HCT116 (cell line): Measurements from ENCODE around the gene TAS2R19. TPM values are rescaled to one million over a fixed set of nuclear protein-coding genes. Genes with fewer than 3 reads are reported as not detected.

Experiments
- ATAC-seq: fragments of 200-7000 bp; cut with Tn5 transposase; 2 replicates; pipeline ENCODE4 v1.9.1; 2020; ENCODE audit warnings: mild to moderate bottlenecking, moderate library complexity
- BruUV-seq: library from RNA; stranded (reverse); fragments of 400-500 nt; replicated peaks from 2 replicates; lab custom pipeline; 2021; lab: Mats Ljungman, UMichigan
- CTCF ChIA-PET: fragments of 300-600 bp; sonication (Branson Sonifier 250); formaldehyde crosslinking; loops from one replicate; lab custom pipeline; 2021; ENCODE audit warnings: antibody characterized with exemption; lab: Charles Lee
- POLR2A ChIA-PET: fragments of 300-600, 350-600 bp; sonication (Branson Sonifier 250); formaldehyde crosslinking; loops from one replicate; lab custom pipeline; 2021; ENCODE audit warnings: antibody characterized with exemption; lab: Charles Lee
- RAD21 ChIA-PET, 2 experiments: fragments of 300-600 bp; sonication (Branson Sonifier 250); formaldehyde crosslinking; loops; one replicate each; lab custom pipeline; 2023; ENCODE audit warnings: low total read pairs in 2 of 2; ENCODE audit not compliant: uncharacterized antibody in 2 of 2, unreplicated experiment in 2 of 2, low non-redundant PET in 1 of 2; lab: Charles Lee
- DNase-seq: peaks from one replicate; pipeline ENCODE4 v3.0.0-alpha.2; 2010; ENCODE audit warnings: low read depth, low spot score
- H2AFZ ChIP-seq: fragments of 200-600 bp; shearing (Covaris generic), sonication (generic); 2 replicates; pipeline ENCODE4 v1.6.1; 2017; ENCODE audit warnings: low read depth, mixed run types, mixed read lengths, antibody characterized with exemption, low read length; ENCODE audit not compliant: poor library complexity, severe bottlenecking
- H3K27ac ChIP-seq: 2 replicates; pipeline ENCODE4 v1.5.1; 2012; ENCODE audit warnings: low read depth, low read length
- H3K27me3 ChIP-seq: fragments of 200-600 bp; sonication (generic); 2 replicates; pipeline ENCODE4 v1.6.1; 2016; ENCODE audit warnings: mixed run types, low read length, mixed read lengths; ENCODE audit not compliant: insufficient read depth
- H3K36me3 ChIP-seq, 2 experiments: fragments of 200-500 bp in 1 of 2; fragments of 200-600 bp in 1 of 2; sonication (Bioruptor generic) in 1 of 2; sonication (generic) in 1 of 2; 2 replicates each; pipeline versions ENCODE4 v1.5.1 to v1.6.1; 2014 to 2016; ENCODE audit warnings: low read length in 2 of 2, inconsistent platforms in 1 of 2, mixed read lengths in 1 of 2, mixed run types in 1 of 2; ENCODE audit not compliant: insufficient read depth in 2 of 2, control insufficient read depth in 1 of 2
- H3K4me1 ChIP-seq, 2 experiments: fragments of 200-600 bp in 1 of 2; sonication (generic) in 1 of 2; 2 replicates each; pipeline versions ENCODE4 v1.5.1 to v1.6.1; 2012 to 2017; ENCODE audit warnings: low read length in 2 of 2, inconsistent platforms in 1 of 2, mild to moderate bottlenecking in 1 of 2, mixed read lengths in 1 of 2, mixed run types in 1 of 2, moderate library complexity in 1 of 2; ENCODE audit not compliant: insufficient read depth in 2 of 2, control insufficient read depth in 1 of 2
- H3K4me2 ChIP-seq: fragments of 200-600 bp; sonication (generic); 2 replicates; pipeline ENCODE4 v1.6.1; 2017; ENCODE audit warnings: mixed run types, low read length, mixed read lengths
- H3K4me3 ChIP-seq, 2 experiments: fragments of 200-600 bp in 1 of 2; sonication (generic) in 1 of 2; replicated peaks in 1 of 2; 2 replicates each; pipeline ENCODE4 v1.5.1; 2011 to 2016; ENCODE audit warnings: low read length in 2 of 2, control low read depth in 1 of 2, low read depth in 1 of 2, mild to moderate bottlenecking in 1 of 2, mixed read lengths in 1 of 2, mixed run types in 1 of 2
- H3K79me2 ChIP-seq: fragments of 200-600 bp; sonication (generic); 2 replicates; pipeline ENCODE4 v1.6.1; 2017; ENCODE audit warnings: mild to moderate bottlenecking, mixed run types, low read length, moderate library complexity, mixed read lengths; ENCODE audit not compliant: insufficient read depth
- H3K9ac ChIP-seq: fragments of 200-600 bp; sonication (generic); 2 replicates; pipeline ENCODE4 v1.6.1; 2016; ENCODE audit warnings: low read length, mixed read lengths
- H3K9me2 ChIP-seq: fragments of 200-600 bp; sonication (generic), shearing (Covaris generic); 2 replicates; pipeline ENCODE4 v1.6.1; 2017; ENCODE audit warnings: mixed run types, mild to moderate bottlenecking, moderate library complexity; ENCODE audit not compliant: insufficient read depth
- H3K9me3 ChIP-seq, 2 experiments: fragments of 200-500 bp in 1 of 2; fragments of 200-600 bp in 1 of 2; sonication (Bioruptor generic) in 1 of 2; sonication (generic) in 1 of 2; 2 replicates each; pipeline ENCODE4 v1.6.1; 2014 to 2017; ENCODE audit warnings: low read length in 2 of 2, mixed read lengths in 2 of 2, inconsistent platforms in 1 of 2, low read depth in 1 of 2, mild to moderate bottlenecking in 1 of 2, mixed run types in 1 of 2, moderate library complexity in 1 of 2; ENCODE audit not compliant: control insufficient read depth in 1 of 2, insufficient read depth in 1 of 2
- H4K20me1 ChIP-seq: fragments of 200-600 bp; sonication (generic), shearing (Covaris generic); 2 replicates; pipeline ENCODE4 v1.6.1; 2017; ENCODE audit warnings: mixed run types, mild to moderate bottlenecking, moderate library complexity; ENCODE audit not compliant: insufficient read depth
- EZH2 ChIP-seq: fragments of 200-600 bp; sonication (generic); IDR thresholded peaks from 2 replicates; pipeline ENCODE4 v1.6.1; 2017; ENCODE audit warnings: antibody characterized with exemption, mixed run types
- POLR2AphosphoS5 ChIP-seq: IDR thresholded peaks from 2 replicates; pipeline ENCODE4 v1.6.1; 2011; ENCODE audit warnings: mild to moderate bottlenecking, low read depth, low read length, moderate library complexity
- SIN3A ChIP-seq: IDR thresholded peaks from 2 replicates; pipeline ENCODE4 v1.6.1; 2012; ENCODE audit warnings: low read depth
- SP1 ChIP-seq: IDR thresholded peaks from 2 replicates; pipeline ENCODE4 v1.6.1; 2012; ENCODE audit warnings: low read depth
- SRF ChIP-seq: IDR thresholded peaks from 2 replicates; pipeline ENCODE4 v1.6.1; 2012; ENCODE audit warnings: low read depth
- YY1 ChIP-seq: IDR thresholded peaks from 2 replicates; pipeline ENCODE4 v1.6.1; 2011; ENCODE audit warnings: low read length, low read depth, moderate library complexity, mild to moderate bottlenecking; ENCODE audit not compliant: insufficient replicate concordance; ENCODE audit errors: extremely low read depth
- intact Hi-C: fragments of 100-400 bp; cut with micrococcal nuclease; formaldehyde crosslinking; loops from 2 replicates; pipeline ENCODE4 v1.10.0; 2022
- total RNA-seq: library from RNA; stranded (reverse); gene quantifications from one replicate; pipeline ENCODE4 v1.2.1, GENCODE V29; 2021; ENCODE audit not compliant: unreplicated experiment
- TF ChIP-seq, protein P1 (sequence below): IDR thresholded peaks from 2 replicates; pipeline ENCODE4 v1.6.1; 2012; ENCODE audit warnings: low read depth

Gene TAS2R19
- total RNA-seq, 1 experiment from 2014 or later = 1.6 TPM

DNA sequence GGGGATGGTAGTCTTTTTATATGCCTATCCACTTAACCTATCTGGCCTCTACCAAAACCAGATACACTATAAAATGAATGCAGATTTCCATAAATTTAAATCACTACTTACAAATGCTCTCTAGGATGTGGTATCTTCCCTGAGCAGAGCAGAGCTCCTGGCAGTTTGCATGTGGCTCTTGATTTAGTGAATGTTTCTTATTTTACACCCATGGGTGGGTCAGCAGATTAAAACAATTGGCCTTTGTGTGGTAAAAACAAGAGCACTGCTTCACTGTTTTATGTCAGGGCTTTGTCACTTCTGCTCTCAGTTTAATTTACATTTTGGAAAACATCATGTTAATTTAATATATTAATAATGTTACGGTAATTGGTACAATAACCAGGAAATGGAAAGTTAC is 5.5 kb downstream of the TAS2R19 start:
- H3K27ac ChIP-seq = no peak overlapping the region
- RAD21 ChIA-PET = no interaction called here
- no peak overlapping the region for H3K9ac ChIP-seq
- ATAC-seq (no peak), DNase-seq (no peak)
- H3K9me3 ChIP-seq = no peaks in the 10 kb centered on the region
- CTCF ChIA-PET = no interaction called here
- intact Hi-C loops = no loop called here
- H3K36me3 ChIP-seq = no peaks in the 10 kb centered on the region
- TF ChIP-seq EZH2 = no peak
- no peak for TF ChIP-seq SRF
- no peak for TF ChIP-seq SIN3A
- TF ChIP-seq POLR2AphosphoS5 = no peak
- H3K4me2 ChIP-seq = no peak overlapping the region
- H3K4me1 ChIP-seq = no peaks in the 10 kb centered on the region
- no peaks in the 10 kb centered on the region for H3K27me3 ChIP-seq
- no peak overlapping the region for H2AFZ ChIP-seq
- POLR2A ChIA-PET = no interaction called here
- H3K9me2 ChIP-seq = no peaks in the 10 kb centered on the region
- no peak overlapping the region for H3K4me3 ChIP-seq
- no TSS peak for BruUV-seq
- 0 out of 2 replicates have a peak, but pooled peaks cover 4% of the 10 kb centered on the region for H3K79me2 ChIP-seq
- no peaks in the 10 kb centered on the region for H4K20me1 ChIP-seq

DNA sequence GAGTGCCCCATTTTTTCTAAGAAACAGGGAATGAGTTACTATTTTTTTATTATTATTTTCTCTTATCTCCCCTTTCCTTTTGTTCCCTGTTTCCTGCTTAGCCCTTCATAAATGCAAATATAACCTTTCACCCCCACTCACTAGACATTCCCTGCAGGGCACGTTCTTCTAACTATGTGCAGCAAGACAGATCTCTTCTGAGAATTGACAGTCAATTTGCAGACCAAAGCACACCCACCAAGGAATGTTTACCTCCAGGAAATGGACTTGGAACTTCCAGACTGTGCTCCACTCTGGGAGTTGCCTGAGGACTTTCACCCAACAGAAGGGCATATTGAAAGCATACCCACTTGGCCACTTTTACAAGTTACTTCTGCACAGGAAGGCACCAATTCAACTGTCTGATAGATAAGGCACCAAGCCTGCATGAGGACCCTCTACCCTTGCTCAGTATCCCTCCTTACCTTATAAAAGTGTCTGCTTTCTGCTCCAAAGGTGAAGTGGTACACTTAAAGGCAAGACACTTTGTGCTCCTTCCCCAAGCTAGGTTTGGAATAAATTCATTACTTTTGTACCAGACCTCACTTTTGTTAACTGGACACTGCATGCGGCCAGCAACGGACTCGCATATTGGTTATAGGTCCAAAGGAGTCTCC is 6.5 kb downstream of the TAS2R19 start:
- Histone ChIP-seq H3K27ac (no peak overlapping the region), H3K4me2 (no peak overlapping the region), H3K9me3 (no peaks in the 10 kb centered on the region), H3K4me3 (no peak overlapping the region), H3K36me3 (no peaks in the 10 kb centered on the region), H3K9me2 (no peaks in the 10 kb centered on the region), H2AFZ (no peak overlapping the region), H3K79me2 (0 out of 2 replicates have a peak, but pooled peaks cover 4% of the 10 kb centered on the region), H3K4me1 (no peaks in the 10 kb centered on the region), H4K20me1 (no peaks in the 10 kb centered on the region), H3K9ac (no peak overlapping the region), H3K27me3 (no peaks in the 10 kb centered on the region)
- BruUV-seq = no TSS peak
- intact Hi-C loops = no loop called here
- no peak for DNase-seq
- CTCF ChIA-PET = no interaction called here
- RAD21 ChIA-PET = no interaction called here
- no peak for ATAC-seq
- POLR2A ChIA-PET = no interaction called here
- TF ChIP-seq YY1 (no peak), POLR2AphosphoS5 (no peak), EZH2 (no peak), SP1 (no peak)
- TF ChIP-seq, protein P1, sequence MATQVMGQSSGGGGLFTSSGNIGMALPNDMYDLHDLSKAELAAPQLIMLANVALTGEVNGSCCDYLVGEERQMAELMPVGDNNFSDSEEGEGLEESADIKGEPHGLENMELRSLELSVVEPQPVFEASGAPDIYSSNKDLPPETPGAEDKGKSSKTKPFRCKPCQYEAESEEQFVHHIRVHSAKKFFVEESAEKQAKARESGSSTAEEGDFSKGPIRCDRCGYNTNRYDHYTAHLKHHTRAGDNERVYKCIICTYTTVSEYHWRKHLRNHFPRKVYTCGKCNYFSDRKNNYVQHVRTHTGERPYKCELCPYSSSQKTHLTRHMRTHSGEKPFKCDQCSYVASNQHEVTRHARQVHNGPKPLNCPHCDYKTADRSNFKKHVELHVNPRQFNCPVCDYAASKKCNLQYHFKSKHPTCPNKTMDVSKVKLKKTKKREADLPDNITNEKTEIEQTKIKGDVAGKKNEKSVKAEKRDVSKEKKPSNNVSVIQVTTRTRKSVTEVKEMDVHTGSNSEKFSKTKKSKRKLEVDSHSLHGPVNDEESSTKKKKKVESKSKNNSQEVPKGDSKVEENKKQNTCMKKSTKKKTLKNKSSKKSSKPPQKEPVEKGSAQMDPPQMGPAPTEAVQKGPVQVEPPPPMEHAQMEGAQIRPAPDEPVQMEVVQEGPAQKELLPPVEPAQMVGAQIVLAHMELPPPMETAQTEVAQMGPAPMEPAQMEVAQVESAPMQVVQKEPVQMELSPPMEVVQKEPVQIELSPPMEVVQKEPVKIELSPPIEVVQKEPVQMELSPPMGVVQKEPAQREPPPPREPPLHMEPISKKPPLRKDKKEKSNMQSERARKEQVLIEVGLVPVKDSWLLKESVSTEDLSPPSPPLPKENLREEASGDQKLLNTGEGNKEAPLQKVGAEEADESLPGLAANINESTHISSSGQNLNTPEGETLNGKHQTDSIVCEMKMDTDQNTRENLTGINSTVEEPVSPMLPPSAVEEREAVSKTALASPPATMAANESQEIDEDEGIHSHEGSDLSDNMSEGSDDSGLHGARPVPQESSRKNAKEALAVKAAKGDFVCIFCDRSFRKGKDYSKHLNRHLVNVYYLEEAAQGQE = no peak
